ENCODE data around the gene NPHP4. TPM values are rescaled to one million over a fixed set of nuclear protein-coding genes. Genes with fewer than 3 reads are reported as not detected.

The NPHP4 gene
- total RNA-seq, 2 experiments from 2014 or later: 15.6 to 17.2 TPM

- POLR2A ChIA-PET: no interaction called here
- DNase-seq: no peak
- H3K36me3 Mint-ChIP-seq (ENCODE audit: low read depth): peaks cover 9% of the 10 kb centered on the region
- no peak overlapping the region for H3K4me3 Mint-ChIP-seq
- no peak overlapping the region for H3K27ac Mint-ChIP-seq
- no peaks in the 10 kb centered on the region for H3K27me3 Mint-ChIP-seq (ENCODE audit: low read depth)
- CTCF ChIA-PET: no interaction called here
- ATAC-seq: no peak
- H3K9me3 Mint-ChIP-seq (ENCODE audit: insufficient read depth): no peaks in the 10 kb centered on the region
- peaks cover 25% of the 10 kb centered on the region for H3K4me1 Mint-ChIP-seq (ENCODE audit: low read depth)
Measured at GRCh38 chr1:6000444-6001288, 8.4 kb upstream of the NPHP4 start.

- Mint-ChIP-seq H3K4me1 (ENCODE audit: low read depth) (peaks cover 31% of the 10 kb centered on the region), H3K9me3 (ENCODE audit: insufficient read depth) (no peaks in the 10 kb centered on the region), H3K27ac (no peak overlapping the region), H3K4me3 (no peak overlapping the region), H3K36me3 (ENCODE audit: low read depth) (peaks cover 9% of the 10 kb centered on the region), H3K27me3 (ENCODE audit: low read depth) (no peaks in the 10 kb centered on the region)
- POLR2A ChIA-PET: interaction anchor here (8.2 kb wide), 1 partner anchor 28 kb away, joined by 105 read pairs; no protein-coding TSS in a partner anchor
- DNase-seq (no peak), ATAC-seq (no peak)
- CTCF ChIA-PET: no interaction called here
Measured at GRCh38 chr1:5999711-6000443, 7.7 kb upstream of the NPHP4 start.

GRCh38 chr1:5998906-5999301 lies 6.7 kb upstream of the NPHP4 start:
- Mint-ChIP-seq H3K4me3 (no peak overlapping the region), H3K36me3 (ENCODE audit: low read depth) (peaks cover 16% of the 10 kb centered on the region), H3K27me3 (ENCODE audit: low read depth) (no peaks in the 10 kb centered on the region), H3K27ac (no peak overlapping the region), H3K4me1 (ENCODE audit: low read depth) (peaks cover 39% of the 10 kb centered on the region), H3K9me3 (ENCODE audit: insufficient read depth) (no peaks in the 10 kb centered on the region)
- POLR2A ChIA-PET: interaction anchor here (1.0 to 8.2 kb wide), 2 partner anchors 29 to 35 kb away, joined by 3 to 105 read pairs; no protein-coding TSS in a partner anchor
- no peak for ATAC-seq
- DNase-seq: no peak
- CTCF ChIA-PET: no interaction called here

GRCh38 chr1:5998051-5998905 lies 6.1 kb upstream of the NPHP4 start:
- DNase-seq (no peak), ATAC-seq (no peak)
- no peak overlapping the region for H3K27ac Mint-ChIP-seq
- no peaks in the 10 kb centered on the region for H3K9me3 Mint-ChIP-seq (ENCODE audit: insufficient read depth)
- H3K27me3 Mint-ChIP-seq (ENCODE audit: low read depth): no peaks in the 10 kb centered on the region
- no peak overlapping the region for H3K4me3 Mint-ChIP-seq
- ChIA-PET POLR2A (interaction anchor here (1.0 to 8.2 kb wide), 2 partner anchors 29 to 35 kb away, joined by 3 to 105 read pairs; no protein-coding TSS in a partner anchor), CTCF (no interaction called here)
- peaks cover 15% of the 10 kb centered on the region for H3K36me3 Mint-ChIP-seq (ENCODE audit: low read depth)
- peaks cover 32% of the 10 kb centered on the region for H3K4me1 Mint-ChIP-seq (ENCODE audit: low read depth)

GRCh38 chr1:5997316-5997715 lies 5.1 kb upstream of the NPHP4 start:
- Mint-ChIP-seq H3K4me3 (no peak overlapping the region), H3K27me3 (ENCODE audit: low read depth) (no peaks in the 10 kb centered on the region), H3K36me3 (ENCODE audit: low read depth) (peaks cover 16% of the 10 kb centered on the region), H3K9me3 (ENCODE audit: insufficient read depth) (no peaks in the 10 kb centered on the region), H3K27ac (no peak overlapping the region), H3K4me1 (ENCODE audit: low read depth) (peaks cover 32% of the 10 kb centered on the region)
- ChIA-PET POLR2A (interaction anchor here (8.2 kb wide), 1 partner anchor 30 kb away, joined by 105 read pairs; no protein-coding TSS in a partner anchor), CTCF (no interaction called here)
- ATAC-seq: no peak
- DNase-seq: no peak

GRCh38 chr1:5996641-5997270 lies 4.5 kb upstream of the NPHP4 start:
- H3K4me3 Mint-ChIP-seq: no peak overlapping the region
- ATAC-seq (no peak), DNase-seq (no peak)
- no peaks in the 10 kb centered on the region for H3K27me3 Mint-ChIP-seq (ENCODE audit: low read depth)
- no peaks in the 10 kb centered on the region for H3K9me3 Mint-ChIP-seq (ENCODE audit: insufficient read depth)
- H3K36me3 Mint-ChIP-seq (ENCODE audit: low read depth): peaks cover 16% of the 10 kb centered on the region
- ChIA-PET POLR2A (interaction anchor here (8.2 kb wide), 1 partner anchor 31 kb away, joined by 105 read pairs; no protein-coding TSS in a partner anchor), CTCF (no interaction called here)
- H3K4me1 Mint-ChIP-seq (ENCODE audit: low read depth): peaks cover 32% of the 10 kb centered on the region
- no peak overlapping the region for H3K27ac Mint-ChIP-seq

GRCh38 chr1:5995871-5996630 lies 3.8 kb upstream of the NPHP4 start:
- DNase-seq (no peak), ATAC-seq (no peak)
- ChIA-PET POLR2A (interaction anchor here (0.9 to 8.2 kb wide), 2 partner anchors 32 to 40 kb away, joined by 3 to 105 read pairs; no protein-coding TSS in a partner anchor), CTCF (no interaction called here)
- peak overlapping the region; percentile 55 for H3K27ac Mint-ChIP-seq
- no peaks in the 10 kb centered on the region for H3K9me3 Mint-ChIP-seq (ENCODE audit: insufficient read depth)
- H3K4me3 Mint-ChIP-seq: peak overlapping the region; percentile 5
- H3K27me3 Mint-ChIP-seq (ENCODE audit: low read depth): no peaks in the 10 kb centered on the region
- peaks cover 34% of the 10 kb centered on the region for H3K4me1 Mint-ChIP-seq (ENCODE audit: low read depth)
- H3K36me3 Mint-ChIP-seq (ENCODE audit: low read depth): peaks cover 16% of the 10 kb centered on the region

- Mint-ChIP-seq H3K27ac (peak overlapping the region; percentile 96), H3K27me3 (ENCODE audit: low read depth) (no peaks in the 10 kb centered on the region), H3K4me1 (ENCODE audit: low read depth) (peaks cover 40% of the 10 kb centered on the region), H3K36me3 (ENCODE audit: low read depth) (peaks cover 16% of the 10 kb centered on the region), H3K4me3 (peak overlapping the region; percentile 96), H3K9me3 (ENCODE audit: insufficient read depth) (no peaks in the 10 kb centered on the region)
- ATAC-seq (peak; percentile 33), DNase-seq (peak; percentile 84)
- POLR2A ChIA-PET: interaction anchor here (0.6 to 8.2 kb wide), 4 partner anchors 33 to 41 kb away, joined by 3 to 105 read pairs (median 3); no protein-coding TSS in a partner anchor
- CTCF ChIA-PET: interaction anchor here (1.9 to 3.4 kb wide), 3 partner anchors 32 to 43 kb away, joined by 7 to 21 read pairs (median 13); no protein-coding TSS in a partner anchor
Measured at GRCh38 chr1:5994713-5995621, 2.7 kb upstream of the NPHP4 start.

GRCh38 chr1:5993556-5994491 lies 1.6 kb upstream of the NPHP4 start:
- ATAC-seq (no peak), DNase-seq (peak; percentile 48)
- H3K4me3 Mint-ChIP-seq: peak overlapping the region; percentile 96
- H3K4me1 Mint-ChIP-seq (ENCODE audit: low read depth): peaks cover 36% of the 10 kb centered on the region
- peak overlapping the region; percentile 96 for H3K27ac Mint-ChIP-seq
- CTCF ChIA-PET: interaction anchor here (0.8 to 3.4 kb wide), 5 partner anchors 33 to 49 kb away, joined by 4 to 21 read pairs (median 7); no protein-coding TSS in a partner anchor
- H3K27me3 Mint-ChIP-seq (ENCODE audit: low read depth): no peaks in the 10 kb centered on the region
- POLR2A ChIA-PET: interaction anchor here (0.6 to 8.2 kb wide), 6 partner anchors 11 to 205 kb away, joined by 3 to 105 read pairs (median 4); no protein-coding TSS in a partner anchor
- H3K36me3 Mint-ChIP-seq (ENCODE audit: low read depth): peaks cover 16% of the 10 kb centered on the region
- H3K9me3 Mint-ChIP-seq (ENCODE audit: insufficient read depth): no peaks in the 10 kb centered on the region

Data from activated CD8-positive, alpha-beta T cell treated with anti-CD3 and anti-CD28 coated beads, Interleukin-2, amount 10 ng/mL, durations not matched to agents 7 days and 5 days (primary cell).